ENCODE measurements around the gene RECQL5.

DNA sequence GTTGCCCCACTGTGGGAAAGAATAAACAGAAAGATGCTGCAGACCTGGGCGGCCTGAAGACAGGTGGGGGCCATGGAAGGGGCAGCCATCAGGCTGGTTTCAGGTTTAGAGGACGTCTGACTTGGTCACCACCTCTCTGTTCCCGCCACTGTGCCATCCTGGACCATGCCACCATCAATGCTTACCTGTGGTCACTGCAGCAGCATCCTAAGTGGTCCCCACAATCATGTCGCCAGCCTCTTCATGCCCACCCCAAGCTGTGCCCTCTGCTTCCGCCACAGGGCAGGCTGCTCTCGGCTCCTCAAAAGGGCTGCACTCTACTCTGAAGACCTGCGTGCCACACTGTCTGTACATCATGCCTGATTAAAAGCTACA, 23.3 kb downstream of the RECQL5 start:
- TF ChIP-seq, protein P1, sequence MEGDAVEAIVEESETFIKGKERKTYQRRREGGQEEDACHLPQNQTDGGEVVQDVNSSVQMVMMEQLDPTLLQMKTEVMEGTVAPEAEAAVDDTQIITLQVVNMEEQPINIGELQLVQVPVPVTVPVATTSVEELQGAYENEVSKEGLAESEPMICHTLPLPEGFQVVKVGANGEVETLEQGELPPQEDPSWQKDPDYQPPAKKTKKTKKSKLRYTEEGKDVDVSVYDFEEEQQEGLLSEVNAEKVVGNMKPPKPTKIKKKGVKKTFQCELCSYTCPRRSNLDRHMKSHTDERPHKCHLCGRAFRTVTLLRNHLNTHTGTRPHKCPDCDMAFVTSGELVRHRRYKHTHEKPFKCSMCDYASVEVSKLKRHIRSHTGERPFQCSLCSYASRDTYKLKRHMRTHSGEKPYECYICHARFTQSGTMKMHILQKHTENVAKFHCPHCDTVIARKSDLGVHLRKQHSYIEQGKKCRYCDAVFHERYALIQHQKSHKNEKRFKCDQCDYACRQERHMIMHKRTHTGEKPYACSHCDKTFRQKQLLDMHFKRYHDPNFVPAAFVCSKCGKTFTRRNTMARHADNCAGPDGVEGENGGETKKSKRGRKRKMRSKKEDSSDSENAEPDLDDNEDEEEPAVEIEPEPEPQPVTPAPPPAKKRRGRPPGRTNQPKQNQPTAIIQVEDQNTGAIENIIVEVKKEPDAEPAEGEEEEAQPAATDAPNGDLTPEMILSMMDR (IDR thresholded peaks at IDR 0.05), result no peak
- no peak for TF ChIP-seq POLR2A (IDR thresholded peaks at IDR 0.05)
